ENCODE results near the gene GTF2E1. TPM values are rescaled to one million over a fixed set of nuclear protein-coding genes. Genes with fewer than 3 reads are reported as not detected.
"Not testable (repeated sequence)": the region's sequence is repeated elsewhere in the genome, so short reads cannot be mapped to it uniquely, and the experiment has no call there.

Gene GTF2E1
- polyA plus RNA-seq, 1 experiment, result 8.1 TPM

- no peak for DNase-seq (ENCODE audit: low read depth)
- ChIA-PET POLR2A (no interaction called here), CTCF (no interaction called here)
- no peak for TF ChIP-seq CTCF (IDR thresholded peaks at IDR 0.05; ENCODE audit: insufficient read depth, low read depth, low read length)
- Histone ChIP-seq H3K27me3 (ENCODE audit: control insufficient read depth, insufficient read depth, low read length) (no peaks in the 10 kb centered on the region), H3K4me3 (ENCODE audit: low read depth, low read length) (no peak overlapping the region), H3K36me3 (ENCODE audit: control insufficient read depth, insufficient read depth, low read length) (no peaks in the 10 kb centered on the region)
Observed at GRCh38 chr3:120706950-120707349, 35.6 kb upstream of the GTF2E1 start.

GRCh38 chr3:120708408-120708807 lies 34.1 kb upstream of the GTF2E1 start:
- TF ChIP-seq CTCF (IDR thresholded peaks at IDR 0.05; ENCODE audit: insufficient read depth, low read depth, low read length), result no peak
- ChIA-PET CTCF (no interaction called here), POLR2A (no interaction called here)
- no peak overlapping the region for H3K4me3 ChIP-seq (ENCODE audit: low read depth, low read length)
- H3K27me3 ChIP-seq (ENCODE audit: control insufficient read depth, insufficient read depth, low read length), result no peaks in the 10 kb centered on the region
- no peak for DNase-seq (ENCODE audit: low read depth)
- H3K36me3 ChIP-seq (ENCODE audit: control insufficient read depth, insufficient read depth, low read length), result no peaks in the 10 kb centered on the region

- no peak overlapping the region for H3K4me3 ChIP-seq (ENCODE audit: low read depth, low read length)
- ChIA-PET CTCF (no interaction called here), POLR2A (no interaction called here)
- H3K27me3 ChIP-seq (ENCODE audit: control insufficient read depth, insufficient read depth, low read length), result no peaks in the 10 kb centered on the region
- DNase-seq (ENCODE audit: low read depth), result no peak
- H3K36me3 ChIP-seq (ENCODE audit: control insufficient read depth, insufficient read depth, low read length), result no peaks in the 10 kb centered on the region
- TF ChIP-seq CTCF (IDR thresholded peaks at IDR 0.05; ENCODE audit: insufficient read depth, low read depth, low read length), result no peak
Observed at GRCh38 chr3:120710369-120710768, 32.2 kb upstream of the GTF2E1 start.

GRCh38 chr3:120713262-120713661 lies 29.3 kb upstream of the GTF2E1 start:
- no peak overlapping the region for H3K4me3 ChIP-seq (ENCODE audit: low read depth, low read length)
- POLR2A ChIA-PET, result no interaction called here

DNA sequence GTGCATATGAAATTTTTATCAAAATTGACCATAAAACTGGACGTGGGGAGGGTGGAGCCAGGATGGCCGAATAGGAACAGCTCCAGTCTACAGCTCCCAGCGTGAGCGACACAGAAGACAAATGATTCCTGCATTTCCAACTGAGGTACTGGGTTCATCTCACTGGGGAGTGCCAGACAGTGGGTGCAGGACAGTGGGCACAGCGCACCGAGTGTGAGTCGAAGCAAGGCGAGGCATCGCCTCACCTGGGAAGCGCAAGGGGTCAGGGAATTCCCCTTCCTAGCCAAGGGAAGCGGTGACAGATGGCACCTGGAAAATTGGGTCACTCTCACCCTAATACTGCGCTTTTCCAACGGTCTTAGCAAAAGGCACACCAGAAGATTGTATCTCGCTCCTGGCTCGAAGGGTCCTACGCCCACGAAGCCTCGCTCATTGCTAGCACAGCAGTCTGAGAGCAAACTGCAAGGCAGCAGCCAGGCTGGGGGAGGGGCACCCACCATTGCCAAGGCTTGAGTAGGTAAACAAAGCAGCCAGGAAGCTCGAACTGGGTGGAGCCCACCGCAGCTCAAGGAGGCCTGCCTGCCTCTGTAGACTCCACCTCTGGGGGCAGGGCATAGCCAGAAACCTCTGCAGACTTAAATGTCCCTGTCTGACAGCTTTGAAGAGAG lies 23.2 kb upstream of the GTF2E1 start:
- H3K27me3 ChIP-seq (ENCODE audit: control insufficient read depth, insufficient read depth, low read length); POLR2A ChIA-PET; H3K4me3 ChIP-seq (ENCODE audit: low read depth, low read length); H3K36me3 ChIP-seq (ENCODE audit: control insufficient read depth, insufficient read depth, low read length); DNase-seq (ENCODE audit: low read depth); CTCF ChIA-PET: not testable (repeated sequence)

More at GRCh38 chr3:120713262-120713661, 29.3 kb upstream of the GTF2E1 start:
- CTCF ChIA-PET, result interaction anchor here (0.6 kb wide), 1 partner anchor 44 kb away, joined by 3 read pairs; no protein-coding TSS in a partner anchor
- H3K27me3 ChIP-seq (ENCODE audit: control insufficient read depth, insufficient read depth, low read length), result no peaks in the 10 kb centered on the region
- TF ChIP-seq CTCF (IDR thresholded peaks at IDR 0.05; ENCODE audit: insufficient read depth, low read depth, low read length), result no peak
- no peak for DNase-seq (ENCODE audit: low read depth)
- no peaks in the 10 kb centered on the region for H3K36me3 ChIP-seq (ENCODE audit: control insufficient read depth, insufficient read depth, low read length)

DNA sequence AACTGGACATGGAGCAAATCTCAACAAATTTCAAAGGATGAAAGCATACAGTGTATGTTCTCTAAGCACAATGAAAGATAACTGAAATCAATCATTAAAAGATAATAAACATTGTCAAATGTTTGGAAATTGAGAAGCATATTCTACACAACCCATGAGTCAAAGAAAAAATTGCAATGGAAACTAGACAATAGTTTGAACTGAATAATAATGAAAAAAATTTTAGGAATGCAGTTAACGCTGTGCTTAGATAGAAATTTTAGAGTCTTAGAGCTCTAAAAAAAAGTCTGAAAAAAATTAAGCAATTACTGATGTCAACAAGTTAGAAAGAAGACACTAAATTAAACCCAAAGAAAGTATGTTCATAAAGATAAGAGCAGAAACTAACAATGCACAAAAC lies 15.8 kb upstream of the GTF2E1 start:
- Histone ChIP-seq H3K36me3 (ENCODE audit: control insufficient read depth, insufficient read depth, low read length) (no peaks in the 10 kb centered on the region), H3K4me3 (ENCODE audit: low read depth, low read length) (no peak overlapping the region), H3K27me3 (ENCODE audit: control insufficient read depth, insufficient read depth, low read length) (no peaks in the 10 kb centered on the region)
- ChIA-PET POLR2A (no interaction called here), CTCF (no interaction called here)
- DNase-seq (ENCODE audit: low read depth), result no peak
- no peak for TF ChIP-seq CTCF (IDR thresholded peaks at IDR 0.05; ENCODE audit: insufficient read depth, low read depth, low read length)

All from BJ (cell line).